GM21528 (cell line): ENCODE results near the gene THSD7A.

Source experiments
- ATAC-seq: cut with Tn5 transposase; IDR thresholded peaks from one replicate; pipeline ENCODE4 v1.9.1; 2021; ENCODE audit warnings: mild to moderate bottlenecking, moderate library complexity; ENCODE audit not compliant: unreplicated experiment, low FRiP score

Gene THSD7A, protein sequence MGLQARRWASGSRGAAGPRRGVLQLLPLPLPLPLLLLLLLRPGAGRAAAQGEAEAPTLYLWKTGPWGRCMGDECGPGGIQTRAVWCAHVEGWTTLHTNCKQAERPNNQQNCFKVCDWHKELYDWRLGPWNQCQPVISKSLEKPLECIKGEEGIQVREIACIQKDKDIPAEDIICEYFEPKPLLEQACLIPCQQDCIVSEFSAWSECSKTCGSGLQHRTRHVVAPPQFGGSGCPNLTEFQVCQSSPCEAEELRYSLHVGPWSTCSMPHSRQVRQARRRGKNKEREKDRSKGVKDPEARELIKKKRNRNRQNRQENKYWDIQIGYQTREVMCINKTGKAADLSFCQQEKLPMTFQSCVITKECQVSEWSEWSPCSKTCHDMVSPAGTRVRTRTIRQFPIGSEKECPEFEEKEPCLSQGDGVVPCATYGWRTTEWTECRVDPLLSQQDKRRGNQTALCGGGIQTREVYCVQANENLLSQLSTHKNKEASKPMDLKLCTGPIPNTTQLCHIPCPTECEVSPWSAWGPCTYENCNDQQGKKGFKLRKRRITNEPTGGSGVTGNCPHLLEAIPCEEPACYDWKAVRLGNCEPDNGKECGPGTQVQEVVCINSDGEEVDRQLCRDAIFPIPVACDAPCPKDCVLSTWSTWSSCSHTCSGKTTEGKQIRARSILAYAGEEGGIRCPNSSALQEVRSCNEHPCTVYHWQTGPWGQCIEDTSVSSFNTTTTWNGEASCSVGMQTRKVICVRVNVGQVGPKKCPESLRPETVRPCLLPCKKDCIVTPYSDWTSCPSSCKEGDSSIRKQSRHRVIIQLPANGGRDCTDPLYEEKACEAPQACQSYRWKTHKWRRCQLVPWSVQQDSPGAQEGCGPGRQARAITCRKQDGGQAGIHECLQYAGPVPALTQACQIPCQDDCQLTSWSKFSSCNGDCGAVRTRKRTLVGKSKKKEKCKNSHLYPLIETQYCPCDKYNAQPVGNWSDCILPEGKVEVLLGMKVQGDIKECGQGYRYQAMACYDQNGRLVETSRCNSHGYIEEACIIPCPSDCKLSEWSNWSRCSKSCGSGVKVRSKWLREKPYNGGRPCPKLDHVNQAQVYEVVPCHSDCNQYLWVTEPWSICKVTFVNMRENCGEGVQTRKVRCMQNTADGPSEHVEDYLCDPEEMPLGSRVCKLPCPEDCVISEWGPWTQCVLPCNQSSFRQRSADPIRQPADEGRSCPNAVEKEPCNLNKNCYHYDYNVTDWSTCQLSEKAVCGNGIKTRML (N-terminal part only)

DNA sequence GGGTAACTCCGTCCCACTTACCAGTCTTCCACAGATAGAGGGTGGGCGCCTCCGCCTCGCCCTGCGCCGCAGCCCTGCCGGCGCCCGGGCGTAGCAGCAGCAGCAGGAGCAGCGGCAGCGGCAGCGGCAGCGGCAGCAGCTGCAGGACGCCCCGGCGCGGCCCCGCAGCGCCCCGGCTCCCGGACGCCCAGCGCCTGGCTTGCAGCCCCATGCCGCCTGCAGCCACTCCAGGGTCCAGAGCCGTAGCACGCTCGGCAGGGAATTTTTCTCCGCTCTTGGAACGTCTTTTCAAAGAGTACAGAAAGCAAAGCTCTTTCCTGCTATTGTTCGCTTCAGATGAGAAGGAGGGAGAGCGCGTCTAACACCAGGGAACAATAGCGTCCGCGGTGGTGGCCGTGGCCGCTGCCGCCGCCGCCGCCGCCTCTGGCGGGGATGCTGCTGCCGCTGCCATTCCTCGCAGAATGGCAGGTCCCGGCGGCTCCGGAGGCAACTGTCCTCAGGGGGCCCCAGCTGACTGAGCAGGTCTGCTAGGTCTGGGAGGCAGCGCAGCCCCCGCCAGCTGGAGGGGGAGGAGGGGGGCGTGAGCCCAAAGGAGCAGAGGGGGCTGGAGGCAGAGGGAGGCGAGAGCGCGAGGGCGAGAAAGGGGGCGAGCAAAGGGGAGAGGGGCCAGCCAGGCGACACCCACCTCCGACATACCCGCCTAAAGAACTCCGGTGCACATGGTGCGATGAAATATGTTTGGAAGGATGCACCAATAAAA is at the start of gene THSD7A:
Gene THSD7A (minus strand): TSS at position 463 of the 760 bp plus-strand sequence. CDS start 252 bp downstream, at position 211.
- no peak for ATAC-seq

- no peak for ATAC-seq
Observed at GRCh38 chr7:11881680-11882079, 49.7 kb upstream of the THSD7A start.

- no peak for ATAC-seq
Observed at GRCh38 chr7:11875635-11876034, 43.6 kb upstream of the THSD7A start.

- no peak for ATAC-seq
Observed at GRCh38 chr7:11865671-11866070, 33.7 kb upstream of the THSD7A start.

GRCh38 chr7:11858622-11859302 is 26.8 kb upstream of the THSD7A start:
- no peak for ATAC-seq

DNA sequence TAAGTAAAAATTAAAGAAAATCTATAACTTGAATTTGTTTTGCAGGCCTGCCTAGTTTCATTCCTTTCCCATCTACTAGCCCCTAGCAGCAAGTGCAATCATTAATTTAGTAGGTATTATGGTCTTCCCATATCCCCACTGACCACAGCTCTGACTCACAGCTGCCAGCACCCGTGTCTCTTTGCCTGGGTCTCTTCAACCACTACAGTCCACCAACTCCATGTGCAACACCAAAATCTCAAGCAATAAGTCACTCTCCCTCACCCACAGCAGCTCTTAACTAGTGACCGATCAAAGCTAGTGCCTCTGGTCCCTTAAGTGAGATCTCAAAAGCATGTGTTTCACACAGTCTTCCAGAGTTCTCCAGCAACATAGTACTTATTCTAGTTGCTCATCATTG is 26.0 kb upstream of the THSD7A start:
- ATAC-seq: no peak

DNA sequence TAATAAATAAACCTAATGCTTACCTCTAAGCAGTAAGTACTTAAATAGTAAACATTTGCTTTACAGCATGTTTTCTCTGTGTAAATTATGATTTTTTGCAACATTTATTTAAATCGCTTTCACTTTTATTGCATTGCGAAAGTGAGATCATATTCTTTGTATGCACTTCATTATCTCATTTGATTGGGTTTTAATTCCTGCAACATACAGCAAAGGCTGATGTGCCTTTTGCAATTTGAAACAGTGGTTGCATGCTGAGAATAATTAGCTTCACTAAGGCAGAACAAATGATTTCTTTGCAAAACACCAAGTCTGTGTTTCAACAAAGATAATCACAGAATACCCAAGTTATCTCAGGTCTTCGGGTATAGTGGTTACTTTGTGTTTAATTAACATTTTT is 16.3 kb upstream of the THSD7A start:
- ATAC-seq: no peak

DNA sequence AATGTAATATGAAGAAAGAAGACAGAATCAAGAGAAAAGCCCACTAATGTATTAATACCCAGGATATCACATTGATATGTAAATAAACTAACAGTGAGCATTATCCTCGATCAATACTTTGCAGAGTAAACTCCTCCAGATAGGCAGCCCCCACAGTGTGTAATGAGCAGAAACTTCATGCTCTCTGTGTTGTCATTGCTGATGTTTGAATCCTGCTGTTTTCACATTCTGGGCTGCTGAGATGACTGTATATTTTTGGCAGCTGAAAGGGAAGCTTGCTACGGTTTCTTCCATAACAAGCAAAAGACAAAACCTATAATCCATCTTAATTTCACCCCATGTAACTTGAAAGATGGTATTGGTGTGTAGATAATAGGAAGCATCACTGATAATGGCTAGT is 15.3 kb upstream of the THSD7A start:
- no peak for ATAC-seq

- ATAC-seq: no peak
Observed at GRCh38 chr7:11846361-11846955, 14.5 kb upstream of the THSD7A start.

- ATAC-seq: no peak
Observed at GRCh38 chr7:11843113-11843765, 11.2 kb upstream of the THSD7A start.

DNA sequence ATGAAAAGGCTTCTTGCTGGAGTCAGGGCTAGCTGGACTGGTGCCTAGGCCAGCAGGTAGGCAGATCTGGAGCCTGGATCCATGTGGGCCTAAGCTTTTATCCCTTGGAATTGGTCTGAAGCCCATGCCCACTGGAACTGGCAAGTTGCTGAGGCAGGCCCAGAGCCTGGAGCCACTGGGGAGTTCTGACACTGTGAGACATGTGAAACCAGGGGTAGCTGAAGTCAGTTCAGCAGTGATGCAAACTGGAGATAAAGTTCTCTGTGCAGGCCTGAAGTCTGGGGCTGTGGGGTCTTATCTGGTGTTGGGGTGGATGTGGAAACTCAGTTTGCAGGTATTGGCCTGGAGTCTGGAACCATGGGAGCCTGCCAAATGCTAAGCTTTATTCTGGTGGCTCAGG is 9.7 kb upstream of the THSD7A start:
- no peak for ATAC-seq

DNA sequence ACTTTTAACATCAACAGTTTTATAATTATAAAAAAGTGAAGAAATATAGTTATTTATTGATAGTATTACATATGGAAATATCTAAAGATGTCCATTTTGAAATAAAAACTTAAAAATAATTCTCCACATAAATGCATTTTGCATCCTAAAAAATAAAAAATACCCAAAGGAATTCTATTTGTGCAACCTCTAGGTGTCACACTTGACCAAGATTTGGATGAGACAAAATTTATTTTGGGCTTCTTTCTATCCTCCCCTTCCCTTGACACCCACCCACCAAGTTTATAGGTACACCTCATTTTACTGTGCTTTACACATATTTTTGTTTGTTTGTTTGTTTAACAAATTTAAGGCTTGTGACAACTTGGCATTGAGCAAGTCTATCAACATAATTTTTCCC is 3.3 kb upstream of the THSD7A start:
- ATAC-seq: no peak

DNA sequence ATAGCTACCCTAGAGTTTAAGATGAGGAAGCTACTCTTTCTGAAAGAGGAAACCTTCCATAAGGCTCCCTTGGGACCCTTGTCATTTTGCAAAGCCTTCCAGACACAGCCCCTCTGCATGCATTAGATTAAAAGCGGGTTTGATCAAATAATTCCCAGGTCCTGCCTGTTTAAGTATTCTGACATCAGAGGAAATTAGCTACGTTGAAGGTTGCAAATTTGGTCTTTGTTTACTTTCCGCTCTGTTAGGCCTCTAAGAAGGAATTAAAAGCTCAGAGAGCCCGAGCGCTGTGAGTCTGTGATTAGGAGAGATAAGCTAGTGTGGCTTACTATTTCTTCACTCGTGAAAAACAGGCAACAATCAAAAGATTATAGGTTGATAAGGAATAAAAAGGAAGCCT is 1.4 kb upstream of the THSD7A start:
- ATAC-seq: no peak

GRCh38 chr7:11831156-11831735 is 752 bp downstream of the THSD7A start:
- no peak for ATAC-seq

- ATAC-seq: no peak
Observed at GRCh38 chr7:11830582-11831155, 1.3 kb downstream of the THSD7A start.

GRCh38 chr7:11829954-11830353 is 2.0 kb downstream of the THSD7A start:
- no peak for ATAC-seq

DNA sequence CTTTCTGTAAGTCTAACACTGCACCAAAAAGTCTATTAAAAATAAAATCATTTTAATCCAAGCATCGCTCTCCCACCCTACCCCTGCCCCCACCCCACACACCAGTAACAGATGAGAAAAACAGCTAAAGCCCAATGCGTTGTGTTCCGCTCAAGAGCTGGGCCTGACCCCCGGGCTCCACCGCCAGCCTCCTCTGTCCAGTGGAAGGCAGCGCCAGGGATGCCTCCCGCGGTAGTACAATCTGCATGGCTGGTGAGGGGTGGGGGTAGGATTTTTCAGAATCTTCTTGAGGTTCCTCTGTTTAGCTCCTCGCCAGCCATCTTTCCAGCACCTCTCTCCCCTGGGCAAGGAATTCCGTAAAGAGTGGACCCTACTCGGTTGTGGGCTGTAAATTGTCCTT is 12.1 kb downstream of the THSD7A start:
- no peak for ATAC-seq

DNA sequence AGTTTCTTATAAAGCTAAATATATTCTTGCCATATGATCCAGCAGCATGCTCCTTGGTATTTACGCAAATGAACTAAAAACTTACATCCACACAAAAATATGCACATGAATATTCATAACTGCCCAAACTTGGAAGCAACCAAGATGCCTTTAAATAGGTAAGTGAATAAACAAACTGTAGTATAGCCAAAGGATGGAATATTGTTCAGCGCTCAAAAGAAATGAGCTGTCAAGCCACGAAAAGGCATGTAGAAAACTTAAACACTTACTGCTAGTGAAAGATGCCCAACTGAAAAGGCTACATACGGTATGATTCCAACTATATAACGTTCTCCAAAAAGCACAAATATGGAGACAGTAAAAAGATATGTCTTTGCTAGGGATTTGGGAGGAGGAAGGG is 12.7 kb downstream of the THSD7A start:
- ATAC-seq: no peak
